SK-MEL-5 (cell line): ENCODE results near the gene TMEM117. TPM values are rescaled to one million over a fixed set of nuclear protein-coding genes. Genes with fewer than 3 reads are reported as not detected.

ENCODE experiments used
- DNase-seq: peaks from one replicate; pipeline ENCODE4 v3.0.0-alpha.2; 2016; ENCODE audit warnings: low read depth, low spot score
- in situ Hi-C: cut with HindIII; loops from 2 replicates; pipeline ENCODE4 v1.10.0; 2016; ENCODE audit warnings: low sequenced_read_pairs, high pct_unique_total_duplicates, low pct_unique_long_range_greater_than_20kb
- total RNA-seq: library from RNA; depleted of rRNA; stranded (reverse); fragments of >200 nt; shearing (Covaris generic); gene quantifications from 2 replicates; pipeline ENCODE4 v1.2.3, GENCODE V29; 2014

The TMEM117 gene
- total RNA-seq, 1 experiment from 2014 or later = 62.6 TPM

GRCh38 chr12:43914391-43914790, 78.5 kb downstream of the TMEM117 start:
- DNase-seq = peak; percentile 36
- in situ Hi-C loops = no loop called here

GRCh38 chr12:43914923-43915468, 79.1 kb downstream of the TMEM117 start:
- in situ Hi-C loops = no loop called here
- DNase-seq = peak; percentile 51

DNA sequence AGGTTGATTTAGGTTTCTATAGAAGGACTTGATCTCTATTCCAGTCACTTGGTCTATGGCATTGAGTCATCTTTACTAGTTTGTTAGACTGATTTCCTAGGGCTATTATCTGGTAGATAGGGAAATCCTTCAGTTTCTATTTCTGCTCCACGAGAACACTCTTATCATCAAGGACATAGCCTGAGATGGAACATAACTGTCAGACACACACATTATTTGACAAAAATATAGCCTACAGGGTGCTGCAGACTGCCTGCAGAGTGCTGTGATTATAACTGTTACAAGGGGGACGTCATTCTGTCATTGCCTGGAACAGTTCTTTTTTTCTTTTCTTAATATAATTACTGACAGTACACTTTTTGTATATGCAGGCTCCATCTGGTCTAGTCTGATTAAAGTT, 82.0 kb downstream of the TMEM117 start:
- no peak for DNase-seq
- in situ Hi-C loops = no loop called here

DNA sequence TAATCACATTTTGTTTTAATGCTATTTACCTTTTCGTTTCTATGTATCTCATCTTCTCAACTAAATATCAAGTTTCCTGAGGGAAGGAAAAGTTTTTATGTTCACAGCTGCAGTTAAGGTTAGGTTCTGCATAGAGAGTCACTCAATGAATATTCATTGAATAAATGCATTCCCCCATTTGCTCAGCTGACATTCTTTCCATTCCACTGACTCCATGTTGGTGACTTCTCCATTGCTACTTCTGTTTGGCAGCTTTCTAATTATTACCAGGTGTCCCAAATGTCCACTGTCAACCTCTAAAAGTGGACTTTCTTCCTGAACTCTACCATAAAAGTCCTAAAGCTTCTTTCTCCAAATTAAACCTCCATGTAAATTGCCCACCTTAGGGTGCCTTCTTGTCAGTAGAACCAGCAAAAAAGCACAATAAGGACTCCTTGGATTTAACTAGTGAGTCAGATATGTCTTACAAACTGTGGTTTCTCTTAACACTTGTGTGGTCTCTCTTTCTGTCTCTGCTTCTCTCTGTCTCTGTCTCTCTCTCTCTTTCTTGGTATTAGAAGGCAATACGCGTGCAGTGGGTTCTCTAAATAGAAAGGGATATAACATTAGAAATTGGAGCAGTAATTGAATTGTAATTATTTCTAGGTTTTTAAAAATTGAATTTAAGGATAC, 85.9 kb downstream of the TMEM117 start:
- peak; percentile 20 for DNase-seq
- in situ Hi-C loops = no loop called here

DNA sequence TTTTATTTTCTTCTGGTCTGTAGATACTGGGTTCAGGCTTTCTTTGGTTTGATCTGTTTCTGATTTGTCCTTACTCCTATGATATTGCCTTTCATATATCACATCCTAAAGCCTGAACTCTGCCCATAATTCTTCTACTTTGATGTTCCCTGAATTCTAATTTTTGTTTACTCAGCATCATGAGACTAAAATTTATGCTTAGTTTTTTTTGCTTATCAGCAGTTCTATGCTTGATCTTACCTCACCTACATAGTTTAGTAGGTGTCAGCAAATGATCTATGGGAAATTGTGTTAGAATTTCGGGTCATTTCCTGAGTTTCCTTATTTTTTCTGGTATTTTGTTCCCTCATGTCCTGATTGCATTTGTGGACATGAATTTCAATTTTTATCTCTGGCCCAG, 94.2 kb downstream of the TMEM117 start:
- in situ Hi-C loops = no loop called here
- DNase-seq = no peak

- no peak for DNase-seq
- in situ Hi-C loops = no loop called here
Measured at GRCh38 chr12:43931187-43931586, 95.3 kb downstream of the TMEM117 start.

DNA sequence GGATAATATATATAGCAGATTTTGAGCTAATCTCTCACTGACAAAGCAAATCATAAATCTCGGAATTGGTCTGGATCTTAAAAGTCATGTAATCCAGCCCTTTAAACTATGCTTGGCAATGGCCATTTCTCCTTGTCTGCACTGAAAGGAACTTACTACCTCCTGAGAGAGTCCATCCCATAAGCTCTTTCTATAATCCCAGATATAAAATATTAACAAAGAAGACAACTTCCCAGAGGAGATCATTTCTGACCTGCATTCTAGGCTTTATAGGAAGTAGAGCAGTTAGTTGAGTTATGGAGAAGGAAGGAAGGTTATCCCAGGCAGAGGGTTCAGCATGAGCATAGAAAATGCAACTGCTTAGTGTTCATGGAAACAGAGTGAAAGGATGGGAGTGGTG, 99.7 kb downstream of the TMEM117 start:
- in situ Hi-C loops = no loop called here
- no peak for DNase-seq

GRCh38 chr12:43937947-43938346, 102.1 kb downstream of the TMEM117 start:
- DNase-seq = peak; percentile 98
- in situ Hi-C loops = no loop called here

- in situ Hi-C loops = no loop called here
Measured at GRCh38 chr12:43942379-43942778, 106.5 kb downstream of the TMEM117 start.

GRCh38 chr12:43945983-43946382, 110.1 kb downstream of the TMEM117 start:
- in situ Hi-C loops = no loop called here

More at GRCh38 chr12:43942379-43942778, 106.5 kb downstream of the TMEM117 start:
- DNase-seq = no peak

GRCh38 chr12:43951286-43951685, 115.4 kb downstream of the TMEM117 start:
- in situ Hi-C loops = no loop called here

More at GRCh38 chr12:43945983-43946382, 110.1 kb downstream of the TMEM117 start:
- DNase-seq = no peak

GRCh38 chr12:43957732-43958372, 122.0 kb downstream of the TMEM117 start:
- in situ Hi-C loops = no loop called here
- DNase-seq = peak; percentile 82

More at GRCh38 chr12:43951286-43951685, 115.4 kb downstream of the TMEM117 start:
- no peak for DNase-seq

DNA sequence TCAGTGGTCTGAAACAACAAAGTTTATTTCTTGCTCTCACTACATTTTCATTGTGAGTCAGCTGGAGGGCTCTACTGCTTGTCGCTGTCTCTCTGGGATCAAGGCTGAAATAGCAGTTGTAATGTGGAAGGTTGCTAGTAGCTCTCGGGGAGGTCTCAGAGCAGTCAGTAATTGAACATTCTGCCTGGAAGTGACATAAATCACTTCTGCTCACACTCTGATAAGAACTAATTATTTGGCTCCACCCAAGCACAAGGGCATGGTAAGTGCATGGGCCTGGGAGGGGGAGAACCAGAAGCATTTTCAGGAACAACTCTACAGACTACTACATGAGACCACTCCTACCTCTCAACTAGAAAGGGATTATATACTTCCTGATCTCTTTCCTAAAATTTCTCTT, 128.2 kb downstream of the TMEM117 start:
- no peak for DNase-seq
- in situ Hi-C loops = no loop called here

- in situ Hi-C loops = no loop called here
Measured at GRCh38 chr12:43964961-43965360, 129.1 kb downstream of the TMEM117 start.

GRCh38 chr12:43965899-43966298, 130.0 kb downstream of the TMEM117 start:
- no peak for DNase-seq
- in situ Hi-C loops = no loop called here

More at GRCh38 chr12:43964961-43965360, 129.1 kb downstream of the TMEM117 start:
- DNase-seq = no peak

DNA sequence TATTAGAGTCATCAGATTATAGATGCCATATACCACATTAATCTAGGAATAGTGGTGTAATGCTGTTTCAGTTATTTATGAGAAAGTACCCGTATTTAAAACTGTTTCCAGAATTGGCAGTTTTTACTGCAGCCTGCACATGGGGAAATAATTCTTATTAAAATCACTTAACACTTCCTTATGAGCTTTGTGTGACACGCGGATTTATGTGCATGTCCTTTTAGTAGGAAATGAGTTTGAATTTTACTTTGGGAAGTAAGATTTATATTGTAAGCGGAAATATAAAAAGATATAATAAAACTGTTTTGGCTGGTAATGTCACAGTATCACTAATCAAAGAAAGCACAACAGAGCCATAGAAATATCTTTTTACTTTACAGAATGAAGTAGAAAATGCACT, 132.9 kb downstream of the TMEM117 start:
- in situ Hi-C loops = no loop called here

DNA sequence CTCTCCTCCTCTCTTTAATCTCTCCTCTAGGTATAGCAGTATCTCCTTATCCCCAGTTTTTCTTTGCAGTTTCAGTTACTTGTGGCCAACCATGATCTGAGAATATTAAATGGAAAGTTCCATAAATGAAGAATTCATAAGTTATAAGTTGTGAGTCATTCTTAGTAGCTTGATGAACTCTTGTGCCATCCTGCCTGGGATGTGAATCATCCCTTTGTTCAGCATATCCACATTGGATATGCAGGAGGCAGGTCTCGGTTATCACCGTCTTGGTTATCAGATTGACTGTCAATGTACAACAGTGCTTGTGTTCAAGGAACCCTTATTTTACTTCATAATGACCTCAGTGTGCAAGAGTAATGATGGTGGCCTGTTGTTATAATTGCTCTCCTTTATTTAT, 134.0 kb downstream of the TMEM117 start:
- in situ Hi-C loops = no loop called here
- DNase-seq = peak; percentile 69

More for the DNA sequence above, 132.9 kb downstream of the TMEM117 start:
- no peak for DNase-seq

GRCh38 chr12:43973385-43973784, 137.5 kb downstream of the TMEM117 start:
- in situ Hi-C loops = no loop called here

GRCh38 chr12:43973993-43974392, 138.1 kb downstream of the TMEM117 start:
- in situ Hi-C loops = no loop called here
- DNase-seq = no peak

More at GRCh38 chr12:43973385-43973784, 137.5 kb downstream of the TMEM117 start:
- no peak for DNase-seq
